ENCODE measurements around the gene HIGD1C.
"Not testable (repeated sequence)": the region's sequence is repeated elsewhere in the genome, so short reads cannot be mapped to it uniquely, and the experiment has no call there.

The HIGD1C gene

DNA sequence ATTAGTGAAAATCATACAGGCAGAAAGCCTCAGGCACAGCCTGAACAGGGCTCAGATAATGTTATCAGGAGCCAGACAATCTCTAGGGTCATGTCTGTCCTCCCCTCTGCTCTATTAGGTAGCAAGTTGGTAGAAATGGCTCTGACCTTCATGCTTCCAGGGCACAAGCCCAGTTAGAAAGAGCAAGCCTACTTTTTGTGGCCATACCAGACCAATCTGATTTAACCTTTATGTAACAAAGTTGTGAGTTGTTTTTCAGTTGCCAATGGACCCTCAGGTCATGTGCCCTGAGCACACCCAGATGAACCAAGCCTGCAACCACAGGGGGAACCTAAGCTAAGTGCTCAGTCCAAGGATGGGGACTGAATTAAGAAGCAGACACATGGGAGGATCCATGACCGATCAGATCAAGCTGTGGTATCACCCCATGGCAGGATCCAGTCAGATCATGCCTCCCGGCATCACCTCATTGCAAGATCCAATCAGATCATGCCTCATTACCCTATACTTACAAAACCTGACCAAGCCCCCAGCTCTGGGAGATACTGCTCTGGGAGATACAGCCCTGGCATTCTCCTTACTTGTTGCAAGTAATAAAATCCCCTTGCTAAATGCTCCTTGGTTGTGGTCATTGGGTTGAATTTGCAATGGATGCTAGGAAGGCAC lies 18.8 kb upstream of the HIGD1C start:
- peak; percentile 56 for DNase-seq (ENCODE audit: low read depth, low spot score)

DNA sequence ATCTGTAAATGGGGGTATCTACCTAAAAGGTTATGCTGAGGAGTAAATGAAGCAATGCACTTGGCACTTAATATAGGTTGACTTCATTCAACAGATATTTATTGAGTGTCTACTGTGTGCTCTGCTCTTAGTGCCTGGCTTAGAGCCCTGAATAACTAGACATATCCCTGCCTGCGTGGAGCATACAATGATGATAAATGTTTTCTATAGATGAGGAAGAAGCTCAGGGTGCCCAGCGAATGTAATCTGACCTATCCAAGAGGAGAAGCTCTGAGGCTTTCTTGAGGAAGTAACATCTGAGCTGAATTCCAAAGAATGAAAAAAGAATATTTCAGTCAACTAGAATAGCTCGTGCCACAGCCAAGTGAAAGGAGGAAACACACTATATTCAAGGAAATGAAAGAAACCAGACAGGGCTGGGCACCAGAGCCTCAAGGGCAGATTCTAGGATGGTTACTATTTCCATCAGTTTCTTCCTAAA lies 17.9 kb upstream of the HIGD1C start:
- DNase-seq (ENCODE audit: low read depth, low spot score): no peak

DNA sequence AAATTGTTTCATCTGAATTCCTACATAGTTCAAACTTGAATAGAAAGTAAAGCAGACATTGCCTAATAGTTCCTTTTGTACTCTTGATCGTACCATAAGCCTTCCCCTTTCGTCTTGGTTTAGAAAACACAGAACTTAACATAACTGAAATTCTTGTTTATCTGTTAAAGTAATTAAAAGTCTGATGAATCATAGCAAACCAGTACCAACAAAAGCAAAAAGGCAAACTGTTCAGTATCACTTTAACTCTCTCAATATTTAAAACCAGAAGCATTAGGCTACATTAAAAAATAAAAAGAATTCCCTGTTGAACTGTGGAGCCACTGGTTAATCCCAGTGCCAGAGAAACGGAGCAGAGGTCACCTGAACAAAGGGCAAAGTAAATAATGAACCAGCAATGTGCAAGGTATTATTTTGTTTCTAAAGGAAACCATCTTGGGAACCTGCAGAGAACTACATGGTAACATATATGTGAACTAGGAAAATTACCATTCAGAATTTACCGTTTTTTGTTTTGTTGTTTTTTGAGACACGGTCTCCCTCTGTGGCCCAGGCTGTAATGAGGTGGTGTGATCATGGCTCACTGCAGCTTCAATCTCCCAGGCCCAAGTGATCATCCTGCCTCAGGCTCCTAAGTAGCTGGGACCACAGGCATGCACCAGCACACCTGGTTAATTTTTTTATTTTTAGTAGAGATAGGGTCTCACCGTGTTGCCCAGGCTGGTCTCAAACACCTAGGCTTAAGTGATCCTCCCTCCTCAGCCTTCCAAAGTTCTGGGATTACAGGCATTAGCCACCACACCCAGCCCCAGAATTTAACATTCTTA lies 17.1 kb upstream of the HIGD1C start:
- DNase-seq (ENCODE audit: low read depth, low spot score): no peak

DNA sequence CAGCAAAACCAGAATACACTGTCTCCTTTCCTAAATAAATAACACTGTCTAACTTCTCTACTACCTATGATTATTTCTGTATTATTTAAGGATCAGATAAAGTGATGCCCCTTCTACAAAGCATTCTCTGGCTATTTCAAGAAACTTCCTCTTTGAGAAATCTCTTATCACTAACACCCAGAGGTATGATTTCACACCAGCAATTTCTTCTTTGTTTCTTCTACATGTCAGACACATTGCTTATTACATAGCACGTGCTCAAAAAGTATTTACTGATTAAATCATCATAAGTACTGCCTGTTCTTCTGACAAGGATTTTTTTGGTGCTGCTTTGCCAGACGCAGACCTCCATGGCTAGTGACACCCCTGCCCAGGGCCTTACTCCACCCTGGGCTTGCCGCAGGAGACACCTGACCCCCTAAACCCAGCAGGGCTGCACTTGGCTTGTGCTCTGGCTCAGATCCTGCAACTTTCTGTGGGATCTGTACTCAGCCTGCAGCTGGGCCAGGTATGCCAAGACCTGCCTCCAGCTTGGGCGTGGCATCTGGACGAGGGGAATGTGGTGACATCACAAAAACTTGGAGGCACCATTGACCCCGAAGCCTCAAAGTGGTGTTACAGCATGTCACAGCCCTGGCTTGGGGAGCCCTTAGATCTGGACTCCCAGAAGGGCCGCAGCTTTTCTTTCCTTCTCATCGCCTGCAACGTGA lies 15.4 kb upstream of the HIGD1C start:
- DNase-seq (ENCODE audit: low read depth, low spot score): no peak

DNA sequence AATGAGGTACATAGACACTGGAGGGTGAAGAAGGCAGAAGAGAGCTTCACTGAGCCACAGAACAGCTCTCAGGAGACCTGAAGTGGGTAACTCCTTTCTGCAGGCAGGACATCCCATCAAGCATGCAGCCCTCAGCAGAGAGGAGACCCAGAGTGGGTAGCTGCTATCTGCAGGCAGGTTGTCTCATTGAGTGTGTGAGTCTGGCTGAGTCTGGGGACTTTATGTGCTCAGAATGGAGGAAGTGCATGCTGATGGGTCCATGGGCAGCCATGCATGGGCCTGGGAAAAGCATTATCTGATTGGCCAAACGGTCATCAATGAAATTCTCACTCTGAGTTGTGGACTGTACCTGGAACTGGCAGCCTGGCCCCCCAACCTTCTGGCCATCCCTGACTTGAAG lies 14.7 kb upstream of the HIGD1C start:
- no peak for DNase-seq (ENCODE audit: low read depth, low spot score)

DNA sequence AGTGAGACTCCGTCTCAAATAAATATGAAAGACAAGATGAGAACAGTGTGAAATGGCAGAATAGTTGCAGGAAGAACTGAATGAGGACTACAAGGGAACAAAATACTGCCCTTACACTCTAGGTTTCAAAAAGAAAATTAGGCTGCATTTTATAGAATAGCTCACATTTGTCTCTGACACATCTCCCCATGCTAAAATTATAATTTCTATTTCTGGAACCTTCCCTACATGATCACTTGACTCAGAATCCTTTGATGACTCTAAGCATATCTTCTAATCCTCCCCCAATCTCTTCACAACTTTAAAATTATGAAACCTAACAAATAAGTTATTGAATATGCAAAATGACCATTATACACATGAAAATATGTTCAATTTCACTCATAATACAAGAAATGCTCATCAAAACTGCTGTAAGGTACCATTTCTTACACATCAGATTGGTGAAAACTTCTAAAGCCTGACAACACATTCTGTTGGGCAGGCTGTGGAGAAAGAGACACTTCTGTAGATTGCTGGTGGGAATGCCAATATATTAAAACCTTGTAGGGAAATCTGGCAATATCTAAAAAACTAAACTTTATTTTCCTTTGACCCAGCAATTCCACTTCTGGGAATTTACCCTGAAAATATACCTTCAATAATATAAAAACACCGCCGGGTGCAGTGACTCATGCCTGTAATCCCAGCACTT lies 4.3 kb upstream of the HIGD1C start:
- no peak for DNase-seq (ENCODE audit: low read depth, low spot score)

DNA sequence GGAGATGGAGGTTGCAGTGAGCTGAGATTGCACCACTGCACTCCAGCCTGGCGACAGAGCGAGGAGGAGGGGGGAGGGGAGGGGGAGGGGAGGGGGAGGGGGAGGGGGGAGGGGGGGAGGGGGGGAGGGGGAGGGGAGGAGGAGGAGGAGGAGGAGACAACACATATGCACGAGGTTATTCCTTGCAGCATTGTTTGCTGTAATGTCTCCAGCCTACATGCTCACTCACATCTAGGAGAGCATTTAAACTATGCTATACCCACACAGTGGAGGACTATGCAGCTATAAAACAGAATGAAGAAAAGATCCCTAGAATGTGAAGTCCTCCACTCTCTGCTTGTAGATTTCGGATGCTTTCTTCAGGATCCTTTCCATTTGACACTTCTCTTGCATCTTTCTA lies 3.5 kb upstream of the HIGD1C start:
- no peak for DNase-seq (ENCODE audit: low read depth, low spot score)

DNA sequence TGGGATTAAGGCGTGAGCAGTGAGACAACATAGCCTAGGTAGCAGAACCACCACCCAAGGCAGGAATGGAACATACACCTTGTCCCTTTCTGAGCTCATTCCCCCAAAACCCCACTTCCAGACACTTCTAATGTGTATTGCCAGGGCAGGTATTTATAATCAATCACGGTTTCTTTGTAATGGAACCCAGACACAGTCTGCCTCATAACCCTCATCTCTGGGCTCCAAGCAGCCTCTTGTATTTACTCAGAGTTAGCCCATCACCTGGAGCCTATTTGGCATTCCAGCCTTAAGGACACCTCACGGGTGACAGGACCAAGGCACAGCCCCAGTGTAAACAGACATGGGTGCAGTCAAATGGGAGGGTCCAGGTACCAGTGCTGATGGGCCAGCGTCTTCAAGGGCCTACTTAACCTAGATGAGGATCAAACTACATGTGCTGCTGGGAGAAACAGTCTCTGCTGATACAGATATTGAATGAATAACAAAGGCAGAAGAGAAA lies 2.5 kb upstream of the HIGD1C start:
- no peak for DNase-seq (ENCODE audit: low read depth, low spot score)

DNA sequence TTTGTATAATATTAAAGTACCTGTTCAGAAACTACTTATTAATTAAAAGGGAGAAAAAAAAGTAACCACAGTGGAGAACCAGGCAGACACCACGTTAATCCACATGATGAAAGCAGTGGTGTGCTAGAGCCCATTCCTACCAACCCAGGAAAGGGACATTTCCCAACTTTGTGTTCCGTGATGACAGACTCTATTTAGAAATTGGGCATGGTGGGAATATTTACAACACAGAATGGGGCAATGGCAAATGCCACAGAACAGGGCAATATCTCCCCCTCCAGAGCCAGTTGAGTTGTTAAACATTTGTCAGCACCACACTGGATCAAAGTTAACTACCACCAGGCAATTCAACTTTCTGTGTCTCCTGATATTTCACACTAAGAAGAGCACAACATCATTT lies 1.2 kb upstream of the HIGD1C start:
- DNase-seq (ENCODE audit: low read depth, low spot score): no peak

DNA sequence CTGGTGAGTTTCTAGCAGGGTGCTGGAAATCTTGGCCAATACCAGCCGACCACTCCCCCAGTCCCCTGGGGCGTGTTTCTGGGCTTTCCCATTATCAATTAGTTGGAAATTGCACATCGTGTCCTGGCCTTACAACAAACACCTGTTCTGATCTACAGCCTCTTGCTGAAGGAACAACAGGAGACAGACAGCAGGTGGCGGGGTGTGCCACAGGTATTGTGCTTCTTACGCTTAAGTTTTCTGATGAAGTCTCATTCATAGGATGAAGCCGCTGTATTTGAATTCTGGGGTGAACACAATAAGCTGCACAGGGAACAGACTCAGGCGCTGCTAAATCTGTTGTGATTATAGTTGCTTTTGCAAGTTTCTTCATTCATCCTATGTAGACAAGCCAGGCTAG lies 703 bp downstream of the HIGD1C start:
- DNase-seq (ENCODE audit: low read depth, low spot score): no peak

DNA sequence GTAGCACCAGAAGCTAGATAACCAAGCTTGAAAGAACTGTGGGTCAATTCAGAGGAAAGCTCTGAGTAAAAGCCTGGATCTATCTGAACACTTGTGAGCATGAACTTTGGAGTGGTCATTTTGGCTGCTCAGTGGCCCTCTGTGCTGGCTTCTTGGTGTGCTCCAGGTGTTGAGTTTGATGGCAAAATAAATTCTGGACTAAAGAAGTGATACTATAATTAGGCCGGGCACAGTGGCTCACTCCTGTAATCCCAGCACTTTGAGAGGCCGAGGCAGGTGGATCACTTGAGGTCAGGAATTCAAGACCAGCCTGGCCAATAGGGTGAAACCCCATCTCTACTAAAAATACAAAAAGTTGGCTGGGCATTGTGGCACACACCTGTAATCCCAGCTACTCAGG lies 2.4 kb downstream of the HIGD1C start:
- DNase-seq (ENCODE audit: low read depth, low spot score): not testable (repeated sequence)

DNA sequence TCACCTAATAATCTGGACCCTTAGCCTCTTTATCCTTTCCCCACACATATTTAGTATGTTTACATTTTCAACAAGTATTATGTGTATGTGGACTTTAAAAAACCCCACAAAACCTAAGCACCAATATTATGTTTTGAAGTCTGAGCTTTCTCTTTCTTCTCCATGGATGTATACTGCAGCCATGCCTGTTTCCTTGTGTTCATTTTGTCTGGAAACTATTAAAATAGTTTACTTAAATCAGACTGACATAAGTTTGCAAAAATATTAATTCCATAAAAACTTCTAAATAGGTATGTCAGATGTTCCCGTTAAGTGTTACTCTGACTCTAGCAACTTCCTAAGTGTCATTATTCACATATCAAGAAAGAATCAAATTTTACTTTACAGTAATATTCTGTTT lies 2.9 kb downstream of the HIGD1C start:
- no peak for DNase-seq (ENCODE audit: low read depth, low spot score)

DNA sequence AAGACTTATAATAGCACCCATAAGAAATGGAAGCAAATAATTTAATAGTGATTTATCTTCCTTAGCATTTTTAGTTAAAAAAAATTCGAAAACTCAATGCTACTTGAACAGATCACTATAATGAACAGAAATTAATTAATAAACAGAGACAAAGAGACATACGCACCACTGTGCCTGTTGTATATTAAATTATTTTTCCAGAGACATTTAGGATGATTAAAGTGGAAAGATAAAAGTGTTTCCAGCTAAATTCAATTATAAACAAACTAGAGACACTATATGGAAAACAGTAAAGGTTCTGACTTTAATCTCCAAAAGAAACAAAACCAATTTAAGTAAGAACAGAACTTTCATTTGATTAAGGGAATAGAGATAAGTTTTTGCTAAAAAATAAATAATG lies 3.4 kb downstream of the HIGD1C start:
- no peak for DNase-seq (ENCODE audit: low read depth, low spot score)

DNA sequence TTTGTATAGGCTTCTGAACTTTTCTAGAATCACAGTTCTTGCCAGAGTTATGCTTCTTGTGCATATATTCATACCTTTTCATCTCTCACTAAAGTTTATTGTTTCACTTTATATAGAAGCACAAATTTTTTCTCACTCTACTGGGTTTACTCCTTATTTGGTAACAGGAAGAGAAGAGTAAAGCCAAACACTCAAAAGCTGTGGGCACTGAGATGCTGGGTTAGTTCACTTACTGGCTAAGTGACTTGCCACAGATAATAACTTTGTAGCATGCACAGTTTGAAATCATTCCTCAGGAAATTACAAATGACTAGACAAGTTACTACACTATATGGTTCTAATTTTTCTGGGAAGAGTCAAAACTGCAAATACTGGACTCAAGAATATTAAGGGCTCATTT lies 7.8 kb downstream of the HIGD1C start:
- DNase-seq (ENCODE audit: low read depth, low spot score): no peak

DNA sequence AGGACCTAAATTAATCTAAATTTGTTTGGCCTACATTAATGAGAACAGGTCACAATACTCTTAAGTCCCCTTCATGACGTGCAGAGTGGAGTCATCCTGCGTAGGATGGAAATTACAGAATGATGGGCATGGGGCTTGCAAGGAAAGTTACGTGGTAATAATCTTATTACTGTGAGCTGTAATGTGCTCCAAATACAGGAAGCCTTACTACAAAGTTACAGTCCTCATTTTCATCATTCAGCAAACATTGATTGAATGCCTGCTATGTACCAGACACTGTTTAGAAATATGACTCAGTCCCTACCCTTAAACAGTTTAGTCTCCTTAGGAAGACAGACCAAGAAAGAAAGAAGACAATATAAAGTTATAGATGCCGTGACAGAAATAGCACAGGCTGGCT lies 9.4 kb downstream of the HIGD1C start:
- no peak for DNase-seq (ENCODE audit: low read depth, low spot score)

DNA sequence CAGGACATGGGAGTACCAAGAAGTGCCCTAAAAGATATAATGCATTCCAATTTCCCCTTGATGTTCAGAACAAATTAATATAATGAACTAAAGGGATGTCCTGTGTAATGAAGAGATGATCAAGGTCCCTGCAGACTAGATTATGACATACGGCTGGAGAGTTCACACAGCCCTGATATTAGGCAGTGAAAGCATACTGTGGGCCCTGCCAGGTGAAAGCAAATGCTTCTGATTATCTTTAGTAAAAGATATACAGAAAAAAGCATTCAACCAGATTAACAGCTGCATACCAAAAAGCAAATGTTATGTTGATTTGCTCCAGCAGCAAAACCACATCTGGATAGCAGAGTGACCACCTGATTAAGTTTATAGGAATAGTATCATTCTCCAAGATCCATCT lies 12.1 kb downstream of the HIGD1C start:
- DNase-seq (ENCODE audit: low read depth, low spot score): no peak

DNA sequence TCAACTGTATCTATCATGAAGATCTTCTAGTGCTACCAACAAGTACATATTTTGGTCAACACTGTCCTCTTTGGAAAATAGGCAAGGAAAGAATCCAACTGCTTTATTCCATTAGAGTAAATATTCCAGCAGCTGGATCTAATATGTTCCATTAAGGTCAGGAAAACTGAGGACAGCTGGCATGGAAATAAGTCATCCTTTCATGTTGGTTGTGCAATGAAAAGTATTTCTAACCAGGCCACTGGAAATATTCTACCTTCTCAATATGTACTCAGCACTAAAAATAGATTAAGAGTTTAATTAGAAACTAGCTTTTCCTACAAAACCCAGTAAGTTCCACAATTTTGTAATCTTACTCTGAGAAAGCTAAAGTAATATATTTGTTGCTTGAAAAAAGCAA lies 19.6 kb downstream of the HIGD1C start:
- DNase-seq (ENCODE audit: low read depth, low spot score): no peak

DNA sequence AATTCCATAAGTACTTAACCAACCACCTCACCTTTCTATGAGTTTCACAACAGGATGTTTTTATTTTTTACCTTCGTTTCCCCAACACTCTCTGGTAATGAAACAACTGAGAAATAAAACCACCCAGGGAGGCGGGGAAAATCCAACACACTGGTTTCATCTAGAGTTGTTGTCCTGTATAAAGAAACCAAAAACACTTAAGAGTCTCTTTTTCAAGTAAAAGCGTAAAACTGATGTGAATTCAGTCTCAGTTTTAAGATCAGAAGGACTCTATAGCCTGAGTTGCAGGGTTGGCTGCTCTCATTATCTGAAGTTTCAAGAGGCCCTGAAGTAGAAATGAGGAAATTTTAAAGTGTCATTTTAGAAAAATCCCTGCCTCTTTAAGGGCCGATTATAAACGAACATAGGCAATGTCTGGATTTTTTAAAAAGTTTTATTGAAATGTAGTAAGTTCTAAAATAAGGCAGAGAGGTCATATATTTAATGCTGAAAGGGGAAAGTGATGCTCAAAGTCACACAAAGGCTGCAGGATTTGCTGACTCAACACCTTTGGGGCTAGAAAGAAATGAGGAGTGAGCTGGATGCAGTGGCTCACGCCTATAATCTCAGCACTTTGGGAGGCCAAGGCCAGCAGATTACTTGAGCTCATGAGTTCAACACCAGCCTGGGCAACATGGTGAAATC lies 27.2 kb downstream of the HIGD1C start:
- DNase-seq (ENCODE audit: low read depth, low spot score): no peak

DNA sequence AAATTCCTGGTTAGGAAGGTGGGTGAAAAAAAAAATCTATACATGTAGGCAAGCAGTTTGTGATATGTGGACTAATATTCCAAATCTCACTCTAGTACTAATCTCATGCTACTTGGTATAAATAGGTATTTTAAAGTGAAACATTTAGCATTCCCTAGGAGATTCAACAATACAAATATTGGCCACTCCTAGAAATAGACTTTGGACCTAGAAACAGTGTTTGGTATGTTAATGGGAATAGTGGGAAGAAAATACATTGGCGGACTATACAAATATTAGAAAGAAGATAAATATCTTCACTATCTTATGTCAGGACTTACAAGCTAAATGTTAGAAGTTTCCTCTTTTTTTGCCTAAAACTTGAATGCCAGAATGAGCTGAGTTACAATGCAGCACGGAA lies 28.2 kb downstream of the HIGD1C start:
- no peak for DNase-seq (ENCODE audit: low read depth, low spot score)

DNA sequence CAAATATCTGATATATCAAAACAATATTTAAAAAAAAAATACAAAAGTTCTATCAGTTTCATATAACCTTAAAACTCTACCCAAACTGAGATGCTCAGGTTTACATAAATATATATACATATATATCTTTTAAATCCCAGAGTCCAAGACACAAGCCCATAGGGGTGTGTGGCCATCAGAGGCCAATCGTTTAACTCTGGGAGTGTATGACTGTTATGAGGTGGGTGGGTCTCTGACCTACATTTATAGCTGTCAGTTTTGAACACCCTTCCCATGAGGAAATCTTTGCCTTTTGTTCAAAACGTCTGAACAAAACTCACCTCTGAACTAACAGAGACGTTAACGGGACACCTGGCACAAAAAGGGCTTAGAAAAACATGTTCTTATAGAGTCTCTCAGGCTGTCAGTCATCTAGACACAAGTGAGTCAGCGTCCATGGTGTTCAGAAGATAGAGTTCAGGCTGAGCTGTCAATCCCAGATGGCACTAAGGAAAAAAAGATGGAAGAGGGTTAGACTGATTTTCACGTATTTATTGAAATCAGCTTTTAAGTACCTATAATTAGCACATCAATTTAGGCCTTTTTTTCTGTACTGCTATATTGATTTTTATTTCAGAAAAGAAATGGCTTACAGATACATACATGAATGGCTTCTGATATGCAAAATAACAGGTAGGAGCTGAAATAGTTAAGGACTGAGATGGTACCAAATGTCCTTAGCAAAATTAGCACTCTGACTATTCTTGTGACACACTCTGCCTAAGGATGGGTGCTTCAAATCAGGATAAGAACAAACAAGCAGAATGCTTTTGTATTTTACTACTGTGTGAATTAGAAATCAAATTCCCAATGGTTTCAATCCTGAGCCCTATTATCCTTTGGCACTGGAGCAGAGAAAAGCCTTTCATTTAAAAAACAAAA lies 29.2 kb downstream of the HIGD1C start:
- DNase-seq (ENCODE audit: low read depth, low spot score): no peak
